HepG2 (cell line): ENCODE measurements around the gene DNAJC7. TPM values are rescaled to one million over a fixed set of nuclear protein-coding genes. Genes with fewer than 3 reads are reported as not detected.

Experiments used
- ATAC-seq: fragments of 200-7000 bp; cut with Tn5 transposase; 3 replicates; pipeline ENCODE4 v1.9.1; 2020; ENCODE audit warnings: mild to moderate bottlenecking, moderate library complexity
- BruUV-seq: library from RNA; stranded (reverse); fragments of 400-500 nt; replicated peaks from 2 replicates; lab custom pipeline; 2021; lab: Mats Ljungman, UMichigan
- CTCF ChIA-PET: fragments of 300-600 bp; formaldehyde crosslinking; extraction: SDS; loops from one replicate; lab custom pipeline; 2021; ENCODE audit warnings: low total read pairs, inconsistent platforms, low intra/inter-chr PET ratio; lab: Yijun Ruan, JAX
- POLR2A ChIA-PET: fragments of 350-600 bp; sonication (Branson Sonifier 250); formaldehyde crosslinking; loops from one replicate; lab custom pipeline; 2020; ENCODE audit warnings: antibody characterized with exemption, inconsistent platforms; lab: Yijun Ruan, JAX
- DNase-seq: peaks from one replicate; pipeline ENCODE4 v3.0.0-alpha.2; 2015; ENCODE audit warnings: low spot score
- FAIRE-seq: peaks from 3 replicates; lab custom pipeline; 2011; peaks lifted over from hg19 to GRCh38; lab: Jason Lieb, UNC
- H2AFZ ChIP-seq: one replicate; pipeline ENCODE4 v1.6.1; 2011; ENCODE audit warnings: low read length, inconsistent platforms
- H3K27ac ChIP-seq: fragments of 300-600 bp; 3 replicates; pipeline ENCODE4 v1.8.0; 2011; ENCODE audit warnings: mixed run types, mild to moderate bottlenecking, mixed read lengths, low read length, inconsistent platforms; ENCODE audit not compliant: insufficient read depth; ENCODE audit errors: extremely low read length
- H3K27me3 ChIP-seq, 2 experiments: fragments of 200-600 bp in 1 of 2; 2 replicates in 1 of 2; 3 replicates in 1 of 2; pipeline versions ENCODE4 v1.6.0 to v1.8.0; 2011; ENCODE audit warnings: low read length in 2 of 2, mild to moderate bottlenecking in 2 of 2, moderate library complexity in 2 of 2, inconsistent platforms in 1 of 2; ENCODE audit not compliant: insufficient read depth in 2 of 2, control insufficient read depth in 1 of 2
- H3K36me3 ChIP-seq, 2 experiments: fragments of 200-600 bp in 1 of 2; replicated peaks in 1 of 2; 2 replicates in 1 of 2; 3 replicates in 1 of 2; pipeline versions ENCODE4 v1.5.1 to v1.8.0; 2011; ENCODE audit warnings: low read length in 2 of 2, inconsistent platforms in 1 of 2; ENCODE audit not compliant: insufficient read depth in 2 of 2, control insufficient read depth in 1 of 2
- H3K4me1 ChIP-seq: 2 replicates; pipeline ENCODE4 v1.5.1; 2012; ENCODE audit warnings: low read length, inconsistent platforms; ENCODE audit not compliant: insufficient read depth
- H3K4me2 ChIP-seq: 2 replicates; pipeline ENCODE4 v1.6.0; 2011; ENCODE audit warnings: low read depth, low read length, inconsistent platforms
- H3K4me3 ChIP-seq, 3 experiments: fragments of 200-600 bp in 1 of 3; sonication (generic), shearing (Covaris generic) in 1 of 3; replicated peaks in 1 of 3; 2 replicates each; pipeline ENCODE4 v1.5.1; 2011 to 2016; ENCODE audit warnings: low read length in 3 of 3, inconsistent platforms in 2 of 3, low read depth in 2 of 3, mild to moderate bottlenecking in 2 of 3, control low read depth in 1 of 3, mixed read lengths in 1 of 3; ENCODE audit not compliant: insufficient read depth in 1 of 3
- H3K79me2 ChIP-seq: one replicate; pipeline ENCODE4 v1.6.1; 2011; ENCODE audit warnings: low read length, inconsistent platforms; ENCODE audit not compliant: insufficient read depth
- H3K9ac ChIP-seq: 2 replicates; pipeline ENCODE4 v1.6.0; 2011; ENCODE audit warnings: mild to moderate bottlenecking, low read depth, low read length, inconsistent platforms; ENCODE audit not compliant: insufficient read depth
- H3K9me3 ChIP-seq: 2 replicates; pipeline ENCODE4 v1.5.1; 2012; ENCODE audit warnings: mild to moderate bottlenecking, low read length
- H4K20me1 ChIP-seq: 2 replicates; pipeline ENCODE4 v1.6.0; 2011; ENCODE audit warnings: inconsistent platforms, mild to moderate bottlenecking, low read length, moderate library complexity; ENCODE audit not compliant: insufficient read depth
- CCAR2 ChIP-seq: fragments of 200-400 bp; formaldehyde crosslinking; optimal IDR thresholded peaks from 2 replicates; pipeline ENCODE3; 2018; ENCODE audit warnings: low read depth, mild to moderate bottlenecking, low read length, moderate library complexity
- CENPX ChIP-seq: sonication (generic); formaldehyde crosslinking; IDR thresholded peaks from 2 replicates; pipeline ENCODE4 v1.9.0; 2021; ENCODE audit warnings: mild to moderate bottlenecking, missing genetic modification reagents, moderate library complexity
- KLF9 ChIP-seq: IDR thresholded peaks from 2 replicates; pipeline ENCODE4 v1.6.1; 2016; ENCODE audit warnings: low read depth
- MAFF ChIP-seq: IDR thresholded peaks from 2 replicates; pipeline ENCODE4 v1.6.1; 2011; ENCODE audit warnings: low read depth, low read length, improper control_type of control experiment
- MAFK ChIP-seq, 2 experiments: IDR thresholded peaks in 1 of 2; conservative IDR thresholded peaks in 1 of 2; 2 replicates each; pipeline ENCODE4 v1.6.1; 2011; ENCODE audit warnings: improper control_type of control experiment in 2 of 2, low read length in 2 of 2
- NFE2L1 ChIP-seq: sonication (generic); formaldehyde crosslinking; IDR thresholded peaks from 2 replicates; pipeline ENCODE4 v1.4.0; 2020; ENCODE audit warnings: missing genetic modification reagents, mild to moderate bottlenecking, borderline replicate concordance
- TCF7 ChIP-seq: sonication (generic); IDR thresholded peaks from 2 replicates; pipeline ENCODE4 v1.6.1; 2016; ENCODE audit warnings: antibody characterized with exemption, low read depth
- THAP11 ChIP-seq: IDR thresholded peaks from 2 replicates; pipeline ENCODE4 v1.6.1; 2016; ENCODE audit warnings: missing biosample characterization, missing genetic modification reagents
- ZNF484 ChIP-seq: sonication (generic); formaldehyde crosslinking; IDR thresholded peaks from 2 replicates; pipeline ENCODE4 v1.5.1; 2020; ENCODE audit warnings: mild to moderate bottlenecking, low read depth, missing genetic modification reagents, borderline replicate concordance
- WGBS: methylation state at CpG from one replicate; pipeline ENCODE4 v1.1.6; 2017; ENCODE audit warnings: low lambda C conversion rate; 5-methylcytosine and 5-hydroxymethylcytosine counted together
- in situ Hi-C: cut with HindIII; loops from 2 replicates; pipeline ENCODE4 v1.10.0; 2017; ENCODE audit warnings: low pct_unique_long_range_greater_than_20kb; ENCODE audit not compliant: extremely low pct_ligation_motif_present
- intact Hi-C: fragments of 100-400 bp; cut with micrococcal nuclease; formaldehyde crosslinking; loops from one replicate; pipeline ENCODE4 v1.10.0; 2022; ENCODE audit not compliant: unreplicated experiment
- polyA plus RNA-seq, 8 experiments: library from polyadenylated mRNA; depleted of rRNA in 3 of 8; stranded (reverse) in 7 of 8; unstranded in 1 of 8; fragments of >200 nt; fragmentation: Illumina TruSeq in 4 of 8; extraction: Trizol in 4 of 8; gene quantifications; 2 replicates each; pipeline versions ENCODE4 v1.2.1 to v1.2.3, GENCODE V29; 2011 to 2016; ENCODE audit warnings: low read depth in 4 of 8, missing spikeins in 1 of 8, mixed read lengths in 1 of 8; ENCODE audit not compliant: insufficient read depth in 1 of 8
- total RNA-seq, 5 experiments: library from RNA; depleted of rRNA; stranded (reverse); fragments of >200 nt; fragmentation: Illumina TruSeq; extraction: Trizol; gene quantifications; 2 replicates each; pipeline ENCODE4 v1.2.3, GENCODE V29; 2016; ENCODE audit warnings: low read depth in 1 of 5
- TF ChIP-seq, protein P1 (sequence below): sonication (generic); formaldehyde crosslinking; IDR thresholded peaks from 2 replicates; pipeline ENCODE4 v1.4.0; 2020; ENCODE audit warnings: mild to moderate bottlenecking, missing genetic modification reagents, borderline replicate concordance
- TF ChIP-seq, protein P2 (sequence below): sonication (generic); formaldehyde crosslinking; IDR thresholded peaks from 2 replicates; pipeline ENCODE4 v1.4.0; 2020; ENCODE audit warnings: mild to moderate bottlenecking, missing genetic modification reagents
- TF ChIP-seq, protein P3 (sequence below): sonication (generic); formaldehyde crosslinking; IDR thresholded peaks from 2 replicates; pipeline ENCODE4 v1.4.0; 2020; ENCODE audit warnings: missing genetic modification reagents; ENCODE audit errors: not compliant biosample characterization

The DNAJC7 gene
- total and polyA plus RNA-seq, 2 of the 13 experiments (the other 11 are each of a cell fraction or from before 2014, with no cell fraction given): 47.7 to 132 TPM

DNA sequence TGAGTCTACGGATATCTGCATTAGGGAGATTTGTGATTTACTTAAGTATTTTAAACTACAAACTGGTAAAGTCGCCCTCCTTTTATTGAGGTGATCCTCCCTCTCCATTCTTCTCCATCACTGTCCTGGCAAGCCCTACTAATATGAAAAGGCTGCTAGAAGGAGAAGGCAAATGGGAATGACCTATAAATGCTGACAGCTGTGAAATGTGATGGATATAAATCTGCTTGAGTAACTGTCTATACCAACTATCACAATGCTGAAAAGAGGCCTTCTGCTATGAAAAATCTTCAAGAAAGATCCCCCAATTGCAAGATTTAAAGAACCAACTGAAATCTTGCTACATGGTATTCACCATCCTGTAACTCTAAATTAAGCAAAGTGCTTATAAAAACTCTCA lies 15.5 kb downstream of the DNAJC7 start:
- H3K27ac ChIP-seq: peak overlapping the region; percentile 77
- H3K4me3 ChIP-seq: no peak overlapping the region
- ATAC-seq (no peak), DNase-seq (no peak), FAIRE-seq (no peak)
- 98% methylated on average over 2 of the region's 2 CpGs for WGBS
- H3K9ac ChIP-seq: no peak overlapping the region
- TF ChIP-seq, protein P1, sequence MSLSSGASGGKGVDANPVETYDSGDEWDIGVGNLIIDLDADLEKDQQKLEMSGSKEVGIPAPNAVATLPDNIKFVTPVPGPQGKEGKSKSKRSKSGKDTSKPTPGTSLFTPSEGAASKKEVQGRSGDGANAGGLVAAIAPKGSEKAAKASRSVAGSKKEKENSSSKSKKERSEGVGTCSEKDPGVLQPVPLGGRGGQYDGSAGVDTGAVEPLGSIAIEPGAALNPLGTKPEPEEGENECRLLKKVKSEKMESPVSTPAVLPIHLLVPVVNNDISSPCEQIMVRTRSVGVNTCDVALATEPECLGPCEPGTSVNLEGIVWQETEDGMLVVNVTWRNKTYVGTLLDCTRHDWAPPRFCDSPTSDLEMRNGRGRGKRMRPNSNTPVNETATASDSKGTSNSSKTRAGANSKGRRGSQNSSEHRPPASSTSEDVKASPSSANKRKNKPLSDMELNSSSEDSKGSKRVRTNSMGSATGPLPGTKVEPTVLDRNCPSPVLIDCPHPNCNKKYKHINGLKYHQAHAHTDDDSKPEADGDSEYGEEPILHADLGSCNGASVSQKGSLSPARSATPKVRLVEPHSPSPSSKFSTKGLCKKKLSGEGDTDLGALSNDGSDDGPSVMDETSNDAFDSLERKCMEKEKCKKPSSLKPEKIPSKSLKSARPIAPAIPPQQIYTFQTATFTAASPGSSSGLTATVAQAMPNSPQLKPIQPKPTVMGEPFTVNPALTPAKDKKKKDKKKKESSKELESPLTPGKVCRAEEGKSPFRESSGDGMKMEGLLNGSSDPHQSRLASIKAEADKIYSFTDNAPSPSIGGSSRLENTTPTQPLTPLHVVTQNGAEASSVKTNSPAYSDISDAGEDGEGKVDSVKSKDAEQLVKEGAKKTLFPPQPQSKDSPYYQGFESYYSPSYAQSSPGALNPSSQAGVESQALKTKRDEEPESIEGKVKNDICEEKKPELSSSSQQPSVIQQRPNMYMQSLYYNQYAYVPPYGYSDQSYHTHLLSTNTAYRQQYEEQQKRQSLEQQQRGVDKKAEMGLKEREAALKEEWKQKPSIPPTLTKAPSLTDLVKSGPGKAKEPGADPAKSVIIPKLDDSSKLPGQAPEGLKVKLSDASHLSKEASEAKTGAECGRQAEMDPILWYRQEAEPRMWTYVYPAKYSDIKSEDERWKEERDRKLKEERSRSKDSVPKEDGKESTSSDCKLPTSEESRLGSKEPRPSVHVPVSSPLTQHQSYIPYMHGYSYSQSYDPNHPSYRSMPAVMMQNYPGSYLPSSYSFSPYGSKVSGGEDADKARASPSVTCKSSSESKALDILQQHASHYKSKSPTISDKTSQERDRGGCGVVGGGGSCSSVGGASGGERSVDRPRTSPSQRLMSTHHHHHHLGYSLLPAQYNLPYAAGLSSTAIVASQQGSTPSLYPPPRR (CRISPR knock-in tag): no peak
- no peak for TF ChIP-seq ZNF484
- TF ChIP-seq CENPX (CRISPR knock-in tag): no peak
- TF ChIP-seq MAFF: peak; percentile 82
- no peak for TF ChIP-seq NFE2L1
- TF ChIP-seq, protein P2, sequence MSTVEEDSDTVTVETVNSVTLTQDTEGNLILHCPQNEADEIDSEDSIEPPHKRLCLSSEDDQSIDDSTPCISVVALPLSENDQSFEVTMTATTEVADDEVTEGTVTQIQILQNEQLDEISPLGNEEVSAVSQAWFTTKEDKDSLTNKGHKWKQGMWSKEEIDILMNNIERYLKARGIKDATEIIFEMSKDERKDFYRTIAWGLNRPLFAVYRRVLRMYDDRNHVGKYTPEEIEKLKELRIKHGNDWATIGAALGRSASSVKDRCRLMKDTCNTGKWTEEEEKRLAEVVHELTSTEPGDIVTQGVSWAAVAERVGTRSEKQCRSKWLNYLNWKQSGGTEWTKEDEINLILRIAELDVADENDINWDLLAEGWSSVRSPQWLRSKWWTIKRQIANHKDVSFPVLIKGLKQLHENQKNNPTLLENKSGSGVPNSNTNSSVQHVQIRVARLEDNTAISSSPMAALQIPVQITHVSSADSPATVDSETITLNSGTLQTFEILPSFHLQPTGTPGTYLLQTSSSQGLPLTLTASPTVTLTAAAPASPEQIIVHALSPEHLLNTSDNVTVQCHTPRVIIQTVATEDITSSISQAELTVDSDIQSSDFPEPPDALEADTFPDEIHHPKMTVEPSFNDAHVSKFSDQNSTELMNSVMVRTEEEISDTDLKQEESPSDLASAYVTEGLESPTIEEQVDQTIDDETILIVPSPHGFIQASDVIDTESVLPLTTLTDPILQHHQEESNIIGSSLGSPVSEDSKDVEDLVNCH: no peak
- peak; percentile 88 to 91 for TF ChIP-seq MAFK (conservative IDR thresholded peaks at IDR 0.05 in 1 of 2, IDR thresholded peaks at IDR 0.05 in 1 of 2; ENCODE audit: low read length in 2 of 2)
- TF ChIP-seq THAP11 (CRISPR knock-in tag): no peak
- no peak for TF ChIP-seq KLF9 (CRISPR knock-in tag)
- no peak for TF ChIP-seq TCF7
- TF ChIP-seq CCAR2: no peak
- TF ChIP-seq, protein P3, sequence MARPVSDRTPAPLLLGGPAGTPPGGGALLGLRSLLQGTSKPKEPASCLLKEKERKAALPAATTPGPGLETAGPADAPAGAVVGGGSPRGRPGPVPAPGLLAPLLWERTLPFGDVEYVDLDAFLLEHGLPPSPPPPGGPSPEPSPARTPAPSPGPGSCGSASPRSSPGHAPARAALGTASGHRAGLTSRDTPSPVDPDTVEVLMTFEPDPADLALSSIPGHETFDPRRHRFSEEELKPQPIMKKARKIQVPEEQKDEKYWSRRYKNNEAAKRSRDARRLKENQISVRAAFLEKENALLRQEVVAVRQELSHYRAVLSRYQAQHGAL (CRISPR knock-in tag): no peak
- no peak overlapping the region for H3K4me2 ChIP-seq
- H2AFZ ChIP-seq: no peak overlapping the region
- in situ Hi-C loops: no loop called here
- H3K27me3 ChIP-seq: no peaks in the 10 kb centered on the region
- BruUV-seq: no TSS peak
- peaks cover 27 to 50% of the 10 kb centered on the region in 2 experiments for H3K36me3 ChIP-seq
- H3K4me1 ChIP-seq: peaks cover 42% of the 10 kb centered on the region
- H3K9me3 ChIP-seq: no peaks in the 10 kb centered on the region
- H3K79me2 ChIP-seq: peaks cover 61% of the 10 kb centered on the region
- intact Hi-C loops: loop anchor here (2.0 kb wide), 1 partner anchor 15 kb away; the partner anchor contains the start of gene DNAJC7
- POLR2A ChIA-PET: interaction anchor here (2.2 to 9.0 kb wide), 2 partner anchors 11 to 16 kb away, joined by 27 to 183 read pairs; partner anchors contain the start of genes DNAJC7 and NKIRAS2
- CTCF ChIA-PET: no interaction called here
- H4K20me1 ChIP-seq: peaks cover 9% of the 10 kb centered on the region
